Kidney (tissue), 14 donors: ENCODE data around the gene COLEC12. TPM values are rescaled to one million over a fixed set of nuclear protein-coding genes. Genes with fewer than 3 reads are reported as not detected.

Experiments used
- DNase-seq, 5 donors: peaks; one replicate each; pipeline ENCODE4 v3.0.0-alpha.2; 2013 to 2020
- FAIRE-seq: peaks from 2 replicates; lab custom pipeline; 2012; peaks lifted over from hg19 to GRCh38; lab: Jason Lieb, UNC
- H3K27ac ChIP-seq, 2 donors: one replicate each; pipeline ENCODE4 v1.7.0; 2013; ENCODE audit warnings: low read depth in 2 of 2, low read length in 2 of 2, inconsistent platforms in 1 of 2
- H3K27me3 ChIP-seq: one replicate; pipeline ENCODE4 v1.7.1; 2013; ENCODE audit warnings: low read length, inconsistent platforms; ENCODE audit not compliant: control insufficient read depth, insufficient read depth
- H3K36me3 ChIP-seq, 3 donors: one replicate each; pipeline versions ENCODE4 v1.7.0 to v1.7.1; 2013; ENCODE audit warnings: low read length in 3 of 3, control low read depth in 1 of 3, inconsistent platforms in 1 of 3; ENCODE audit not compliant: insufficient read depth in 3 of 3, control insufficient read depth in 2 of 3
- H3K4me1 ChIP-seq, 3 donors: one replicate each; pipeline versions ENCODE4 v1.7.0 to v1.7.1; 2013; ENCODE audit warnings: low read length in 3 of 3, inconsistent platforms in 1 of 3, low read depth in 1 of 3; ENCODE audit not compliant: control insufficient read depth in 2 of 3, insufficient read depth in 2 of 3
- H3K4me3 ChIP-seq, 3 donors: one replicate each; pipeline versions ENCODE4 v1.7.0 to v1.8.1; 2013; ENCODE audit warnings: low read length in 3 of 3, control low read depth in 1 of 3, inconsistent platforms in 1 of 3
- H3K9ac ChIP-seq, 3 donors: one replicate each; pipeline versions ENCODE4 v1.7.0 to v1.7.1; 2013; ENCODE audit warnings: low read length in 3 of 3, control low read depth in 1 of 3, inconsistent platforms in 1 of 3
- H3K9me3 ChIP-seq, 3 donors: one replicate each; pipeline versions ENCODE4 v1.7.0 to v1.7.1; 2013; ENCODE audit warnings: low read length in 3 of 3, control low read depth in 1 of 3, inconsistent platforms in 1 of 3; ENCODE audit not compliant: control insufficient read depth in 2 of 3, insufficient read depth in 1 of 3
- CTCF ChIP-seq: IDR thresholded peaks from 3 replicates; pipeline ENCODE4 v1.5.1; 2012; ENCODE audit warnings: mild to moderate bottlenecking, moderate library complexity, borderline replicate concordance; ENCODE audit not compliant: insufficient read depth; ENCODE audit errors: extremely low read depth
- intact Hi-C: fragments of 100-400 bp; cut with DNase I; formaldehyde crosslinking; loops from one replicate; pipeline ENCODE4 v1.11.1; 2022
- polyA plus RNA-seq: library from polyadenylated mRNA; stranded (reverse); fragments of 350-450 nt; fragmentation: Illumina TruSeq; extraction: RNeasy Lipid Tissue Mini Kit (QIAGEN cat#74804); gene quantifications from one replicate; pipeline ENCODE4 v1.2.3, GENCODE V29; 2014; ENCODE audit warnings: low read depth, low replicate concordance; ENCODE audit not compliant: insufficient read depth
- total RNA-seq: library from RNA; stranded (reverse); fragmentation: NEBNext Ultra II Directional; extraction: Animal tissue kit (Norgen Biotek cat#: 25700); gene quantifications from one replicate; pipeline ENCODE4 v1.2.1, GENCODE V29; 2021
- donor health status: control.
- donor health status: control.
- donor health status: control.
- donor health status: control.
- donor health status: control.
- donor health status: DM: yes; HTN: yes; CAD: no.
- donor health status: Normal renal cell carcinoma (clear cell type).

The COLEC12 gene
- total and polyA plus RNA-seq, 2 donors from 2014 or later, result 1.3 to 7.4 TPM

DNA sequence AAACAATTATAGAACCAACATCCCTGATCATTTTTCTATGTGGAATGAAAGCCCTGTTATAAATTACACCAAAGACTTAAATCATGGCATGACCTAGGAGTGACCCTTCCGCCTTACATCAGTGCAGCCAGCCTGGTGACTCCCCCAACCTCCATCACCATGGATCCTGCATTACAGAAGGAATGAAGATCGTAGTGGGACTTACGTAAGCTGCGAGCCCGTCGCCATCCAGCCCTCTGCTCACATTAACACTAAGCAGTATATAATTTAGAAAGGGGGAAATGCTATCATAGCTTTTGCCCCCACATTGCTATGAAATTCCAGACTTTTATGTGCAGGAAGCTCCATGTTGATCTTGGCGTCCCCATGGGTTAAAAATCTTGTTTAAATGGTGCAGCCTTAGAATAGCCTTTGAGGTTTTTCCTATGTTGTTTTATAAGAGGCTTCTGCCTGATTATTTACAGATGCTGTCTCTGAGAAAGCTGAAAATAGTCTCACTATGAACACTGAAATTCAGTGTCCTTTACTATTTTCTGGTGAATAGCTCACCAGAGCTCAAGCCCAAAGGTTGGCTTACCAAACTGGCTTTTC, 76.3 kb downstream of the COLEC12 start:
- no peak for TF ChIP-seq CTCF
- DNase-seq (peak in 4 of 5 donors; percentile 53 to 93 (median 70)), FAIRE-seq (no peak)
- intact Hi-C loops, result no loop called here
- no peak overlapping the region for H3K9ac ChIP-seq
- no peaks in the 10 kb centered on the region for H3K36me3 ChIP-seq
- H3K9me3 ChIP-seq, result no peaks in the 10 kb centered on the region
- H3K27me3 ChIP-seq, result no peaks in the 10 kb centered on the region
- H3K27ac ChIP-seq, result no peak overlapping the region
- H3K4me1 ChIP-seq, result peaks cover 2 to 14% (median 3%) of the 10 kb centered on the region in 3 donors
- no peak overlapping the region for H3K4me3 ChIP-seq

GRCh38 chr18:422966-423365, 77.5 kb downstream of the COLEC12 start:
- no peak for TF ChIP-seq CTCF
- H3K4me3 ChIP-seq, result no peak overlapping the region
- peaks cover 2 to 14% (median 3%) of the 10 kb centered on the region in 3 donors for H3K4me1 ChIP-seq
- H3K9me3 ChIP-seq, result no peaks in the 10 kb centered on the region
- FAIRE-seq (no peak), DNase-seq (no peak)
- no peak overlapping the region for H3K9ac ChIP-seq
- H3K36me3 ChIP-seq, result no peaks in the 10 kb centered on the region
- intact Hi-C loops, result no loop called here
- H3K27ac ChIP-seq, result no peak overlapping the region
- no peaks in the 10 kb centered on the region for H3K27me3 ChIP-seq

DNA sequence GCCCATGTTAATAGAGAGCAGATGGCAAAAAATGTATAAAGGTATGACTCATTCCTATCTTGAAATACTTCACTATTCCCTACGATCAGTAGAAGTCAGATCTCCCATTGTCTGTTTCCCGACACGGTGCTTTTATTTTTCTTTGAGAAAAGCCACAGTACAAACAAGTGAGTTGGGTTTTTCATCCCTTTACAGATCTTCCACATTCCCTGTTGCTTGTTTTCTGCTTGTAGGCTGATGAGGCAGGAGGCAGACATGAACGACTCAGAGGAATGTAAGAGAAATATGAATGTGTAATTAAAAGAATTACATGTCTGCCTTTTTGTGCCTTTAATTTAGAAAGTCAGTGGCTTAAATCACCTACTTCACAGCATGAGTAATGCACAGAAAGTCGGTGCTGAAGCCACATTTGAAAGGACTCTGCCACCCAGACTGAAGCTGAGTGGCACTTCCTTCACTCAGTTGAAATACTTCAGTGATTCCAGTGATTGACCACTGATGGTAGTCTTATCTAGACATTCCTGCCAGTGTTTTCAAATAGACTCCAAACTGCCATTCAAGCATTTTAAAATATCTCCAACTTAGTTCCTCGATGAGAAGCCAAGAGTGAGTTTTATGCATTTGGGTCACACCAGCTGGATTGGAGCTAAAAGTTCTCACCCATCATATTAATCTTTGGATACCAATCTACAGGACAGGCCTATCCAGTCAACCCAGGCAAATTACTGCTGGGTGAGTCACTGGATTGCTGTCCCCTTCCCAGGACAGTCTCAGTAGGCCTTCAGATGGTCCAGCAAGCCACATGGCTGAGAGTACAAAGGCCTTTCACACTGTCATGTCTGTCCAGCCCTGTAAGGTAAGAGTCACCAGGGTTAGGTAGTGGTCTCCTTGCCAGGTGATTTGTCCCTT, 79.0 kb downstream of the COLEC12 start:
- Histone ChIP-seq H3K27ac (no peak overlapping the region), H3K9ac (no peak overlapping the region), H3K27me3 (no peaks in the 10 kb centered on the region), H3K9me3 (no peaks in the 10 kb centered on the region), H3K4me1 (peaks cover 2 to 14% (median 3%) of the 10 kb centered on the region in 3 donors), H3K4me3 (no peak overlapping the region), H3K36me3 (no peaks in the 10 kb centered on the region)
- FAIRE-seq (no peak), DNase-seq (no peak)
- intact Hi-C loops, result no loop called here
- TF ChIP-seq CTCF, result no peak
